T-cell (primary cell): Measurements from ENCODE around the gene EXT2. TPM values are rescaled to one million over a fixed set of nuclear protein-coding genes. Genes with fewer than 3 reads are reported as not detected.

Source experiments
- ATAC-seq, 4 experiments: fragments of 200-7000 bp in 3 of 4; fragments of 150-1000 bp in 1 of 4; cut with Tn5 transposase; replicated peaks in 1 of 4; 1 replicate in 3 of 4; 2 replicates in 1 of 4; pipeline ENCODE4 v1.10.0; 2021; ENCODE audit warnings: moderate library complexity in 3 of 4, mild to moderate bottlenecking in 2 of 4, moderate number of reproducible peaks in 1 of 4
- CTCF ChIA-PET, 2 donors: fragments of 300-600 bp; sonication (Branson Sonifier 250); formaldehyde crosslinking; loops; one replicate each; lab custom pipeline; 2022; ENCODE audit warnings: antibody characterized with exemption in 2 of 2; lab: Charles Lee
- POLR2A ChIA-PET, 2 donors: fragments of 300-600 bp; sonication (Branson Sonifier 250); formaldehyde crosslinking; loops; one replicate each; lab custom pipeline; 2022; ENCODE audit warnings: antibody characterized with exemption in 2 of 2; lab: Charles Lee
- DNase-seq, 35 experiments: peaks; one replicate each; pipeline versions ENCODE4 v3.0.0 to v3.0.0-alpha.2; 2013 to 2023
- H3K27ac ChIP-seq: one replicate; pipeline ENCODE4 v1.5.1; 2013; ENCODE audit warnings: low read length
- H3K27me3 ChIP-seq, 2 experiments: replicated peaks in 1 of 2; 1 replicate in 1 of 2; 2 replicates in 1 of 2; pipeline versions ENCODE4 v1.6.1 to v1.7.0; 2013; ENCODE audit warnings: low read length in 1 of 2, mixed read lengths in 1 of 2; ENCODE audit not compliant: control insufficient read depth in 2 of 2, insufficient read depth in 2 of 2; ENCODE audit errors: extremely low read depth in 1 of 2
- H3K36me3 ChIP-seq, 2 donors: 1 replicate in 1 of 2; 2 replicates in 1 of 2; pipeline versions ENCODE4 v1.6.1 to v1.7.0; 2013; ENCODE audit warnings: low read length in 1 of 2; ENCODE audit not compliant: control insufficient read depth in 2 of 2, insufficient read depth in 1 of 2; ENCODE audit errors: extremely low read depth in 1 of 2
- H3K4me1 ChIP-seq, 2 experiments: 1 replicate in 1 of 2; 2 replicates in 1 of 2; pipeline versions ENCODE4 v1.6.1 to v1.7.0; 2013; ENCODE audit warnings: low read length in 2 of 2, mixed read lengths in 1 of 2; ENCODE audit not compliant: insufficient read depth in 2 of 2, control insufficient read depth in 1 of 2; ENCODE audit errors: extremely low read depth in 1 of 2
- H3K4me3 ChIP-seq, 2 donors: 1 replicate in 1 of 2; 2 replicates in 1 of 2; pipeline versions ENCODE4 v1.5.1 to v1.7.0; 2013; ENCODE audit warnings: mild to moderate bottlenecking in 2 of 2, low read length in 1 of 2, moderate library complexity in 1 of 2; ENCODE audit not compliant: control insufficient read depth in 1 of 2; ENCODE audit errors: extremely low read depth in 1 of 2
- H3K9me3 ChIP-seq: 2 replicates; pipeline ENCODE4 v1.7.0; 2013
- H3K27ac Mint-ChIP-seq, 2 donors: one replicate each; pipeline ENCODE4 v1.8.0; 2020 to 2021; ENCODE audit warnings: mild to moderate bottlenecking in 2 of 2, mixed read lengths in 2 of 2
- H3K27me3 Mint-ChIP-seq, 2 donors: one replicate each; pipeline ENCODE4 v1.8.0; 2021 to 2022; ENCODE audit warnings: mixed read lengths in 2 of 2
- H3K36me3 Mint-ChIP-seq: one replicate; pipeline ENCODE4 v1.8.0; 2021; ENCODE audit warnings: mixed read lengths
- H3K4me1 Mint-ChIP-seq, 3 donors: one replicate each; pipeline ENCODE4 v1.8.0; 2020 to 2022; ENCODE audit warnings: mixed read lengths in 3 of 3, mild to moderate bottlenecking in 1 of 3
- H3K4me3 Mint-ChIP-seq, 3 donors: one replicate each; pipeline ENCODE4 v1.8.0; 2020 to 2022; ENCODE audit warnings: mild to moderate bottlenecking in 3 of 3, mixed read lengths in 3 of 3, moderate library complexity in 3 of 3
- H3K9me3 Mint-ChIP-seq, 3 donors: one replicate each; pipeline ENCODE4 v1.8.0; 2020 to 2022; ENCODE audit warnings: mixed read lengths in 3 of 3
- WGBS: methylation state at CpG from one replicate; pipeline ENCODE4 v1.1.5; 2013; ENCODE audit warnings: missing lambda C conversion rate; ENCODE audit not compliant: insufficient coverage; 5-methylcytosine and 5-hydroxymethylcytosine counted together
- total RNA-seq, 35 experiments: library from RNA in 6 of 35; stranded (reverse) in 6 of 35; fragments of 120-200 nt in 1 of 35; gene quantifications; one replicate each; pipeline versions ENCODE4 v1.2.1 to v1.2.4 and lab custom pipeline; 2013 to 2026

Gene EXT2
- total RNA-seq, 5 donors from 2014 or later (not counting 1 experiment from before 2014, with no cell fraction given) = 24.8 to 30.5 (median 26.6) TPM

DNA sequence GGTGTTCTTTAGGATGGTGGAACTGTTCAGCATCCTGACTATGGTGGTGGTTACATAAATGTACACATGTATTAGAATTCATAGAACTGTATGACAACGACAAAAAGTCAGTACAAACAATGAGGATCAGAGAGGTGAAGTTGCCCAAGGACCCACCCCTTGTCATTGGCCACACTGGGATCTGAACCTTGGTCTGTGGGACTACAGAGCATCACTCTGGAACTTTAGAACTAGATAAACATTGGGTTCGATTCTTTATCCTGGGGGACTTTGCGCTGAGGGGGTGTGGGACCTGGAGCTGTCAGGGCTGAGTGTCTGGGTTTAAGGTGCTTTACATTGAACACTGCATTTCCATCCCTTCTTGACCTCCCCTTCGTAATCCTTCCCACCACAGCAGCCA lies 12.8 kb upstream of the EXT2 start:
- Mint-ChIP-seq H3K36me3 (peaks cover 45% of the 10 kb centered on the region), H3K4me1 (no peaks in the 10 kb centered on the region), H3K4me3 (no peak overlapping the region), H3K27me3 (no peaks in the 10 kb centered on the region), H3K9me3 (peaks cover 0 to 10% (median 9%) of the 10 kb centered on the region in 3 donors), H3K27ac (no peak overlapping the region)
- peaks cover 2 to 5% of the 10 kb centered on the region in 2 donors for H3K36me3 ChIP-seq
- no peak for ATAC-seq
- H3K4me1 ChIP-seq = no peaks in the 10 kb centered on the region
- no peaks in the 10 kb centered on the region for H3K27me3 ChIP-seq
- WGBS = 57% methylated on average over 1 of the region's 4 CpGs
- ChIA-PET POLR2A (no interaction called here), CTCF (interaction anchor here in 1 of 2 donors (0.6 kb wide), 1 partner anchor 535 kb away, joined by 4 read pairs; no protein-coding TSS in a partner anchor)
- H3K27ac ChIP-seq = no peak overlapping the region
- no peaks in the 10 kb centered on the region for H3K9me3 ChIP-seq
- no peak for DNase-seq
- no peak overlapping the region for H3K4me3 ChIP-seq

DNA sequence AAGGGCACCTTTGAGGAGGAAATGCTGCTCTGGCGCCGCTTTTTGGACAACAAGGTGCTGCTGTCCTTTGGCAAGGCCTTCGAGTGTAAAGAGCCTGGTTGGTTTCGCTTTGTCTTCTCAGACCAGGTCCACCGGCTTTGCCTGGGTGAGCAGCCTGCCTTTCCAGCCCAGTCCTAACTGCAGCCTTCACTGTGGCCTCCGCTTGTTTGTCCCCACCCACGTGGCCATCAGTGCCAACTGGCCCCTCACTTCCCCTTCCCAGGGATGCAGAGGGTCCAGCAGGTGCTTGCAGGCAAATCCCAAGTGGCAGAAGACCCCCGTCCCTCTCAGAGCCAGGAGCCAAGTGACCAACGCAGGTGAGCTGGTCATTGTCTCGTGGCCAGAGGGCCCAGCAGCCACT lies 12.0 kb upstream of the EXT2 start:
- Histone ChIP-seq H3K27me3 (no peaks in the 10 kb centered on the region), H3K4me1 (no peaks in the 10 kb centered on the region), H3K27ac (no peak overlapping the region), H3K9me3 (no peaks in the 10 kb centered on the region), H3K4me3 (no peak overlapping the region), H3K36me3 (peaks cover 2 to 5% of the 10 kb centered on the region in 2 donors)
- Mint-ChIP-seq H3K36me3 (peaks cover 46% of the 10 kb centered on the region), H3K4me1 (no peaks in the 10 kb centered on the region), H3K27me3 (no peaks in the 10 kb centered on the region), H3K9me3 (peaks cover 0 to 10% (median 9%) of the 10 kb centered on the region in 3 donors), H3K27ac (no peak overlapping the region), H3K4me3 (no peak overlapping the region)
- CTCF ChIA-PET = interaction anchor here in 1 of 2 donors (0.6 kb wide), 1 partner anchor 534 kb away, joined by 4 read pairs; no protein-coding TSS in a partner anchor
- WGBS = 92% methylated on average over 10 of the region's 10 CpGs
- DNase-seq = no peak
- ATAC-seq = no peak
- POLR2A ChIA-PET = no interaction called here

DNA sequence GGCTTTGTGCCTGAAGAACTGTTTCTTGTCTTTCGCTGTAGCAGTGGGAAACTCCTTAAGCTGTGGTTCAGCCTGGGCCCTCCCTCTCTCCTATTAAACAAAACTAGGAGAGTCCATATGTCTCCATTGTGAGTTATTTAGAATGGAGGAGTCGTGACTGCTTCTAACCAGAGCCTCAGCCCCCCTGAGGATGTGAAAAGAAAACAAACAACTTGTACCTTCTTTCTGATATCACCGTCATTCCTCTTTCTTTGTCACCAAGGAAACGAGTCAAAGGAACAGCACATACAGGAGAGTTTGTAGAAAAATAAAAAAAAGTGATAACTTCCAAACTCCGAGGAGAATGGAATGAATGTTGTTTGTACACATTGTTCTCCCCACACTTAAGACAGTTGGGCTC lies 11.6 kb upstream of the EXT2 start:
- ChIA-PET POLR2A (no interaction called here), CTCF (no interaction called here)
- DNase-seq (no peak), ATAC-seq (no peak)
- no peaks in the 10 kb centered on the region for H3K4me1 ChIP-seq
- H3K4me3 ChIP-seq = no peak overlapping the region
- H3K27ac ChIP-seq = no peak overlapping the region
- no peaks in the 10 kb centered on the region for H3K27me3 Mint-ChIP-seq
- no CpG with 5 or more reads among the region's 5 CpGs for WGBS
- H3K9me3 ChIP-seq = no peaks in the 10 kb centered on the region
- H3K27ac Mint-ChIP-seq = no peak overlapping the region
- H3K4me1 Mint-ChIP-seq = no peaks in the 10 kb centered on the region
- no peaks in the 10 kb centered on the region for H3K27me3 ChIP-seq
- peaks cover 2 to 3% of the 10 kb centered on the region in 2 donors for H3K36me3 ChIP-seq
- peaks cover 0 to 10% (median 9%) of the 10 kb centered on the region in 3 donors for H3K9me3 Mint-ChIP-seq
- no peak overlapping the region for H3K4me3 Mint-ChIP-seq
- H3K36me3 Mint-ChIP-seq = peaks cover 43% of the 10 kb centered on the region

DNA sequence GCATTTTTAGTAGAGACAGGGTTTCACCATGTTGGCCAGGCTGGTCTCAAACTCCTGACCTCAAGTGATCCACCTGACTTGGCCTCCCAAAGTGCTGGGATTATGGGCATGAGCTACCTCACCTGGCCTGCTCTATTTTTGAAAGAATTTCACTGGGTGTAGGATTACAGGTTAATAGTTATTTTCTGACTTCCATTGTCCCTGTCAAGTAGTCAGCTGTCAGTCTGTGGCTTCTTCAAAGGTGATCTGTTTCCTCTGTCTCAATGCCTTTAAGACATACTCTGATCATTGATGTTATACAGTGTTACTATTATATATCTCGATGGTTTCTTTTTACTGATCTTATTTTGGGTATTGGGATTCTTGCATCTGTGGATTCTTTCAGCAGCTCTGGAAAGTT lies 10.1 kb upstream of the EXT2 start:
- no CpG with 5 or more reads among the region's 1 CpG for WGBS
- Histone ChIP-seq H3K27me3 (no peaks in the 10 kb centered on the region), H3K27ac (no peak overlapping the region), H3K4me1 (no peaks in the 10 kb centered on the region), H3K36me3 (peaks cover 2 to 3% of the 10 kb centered on the region in 2 donors), H3K4me3 (no peak overlapping the region), H3K9me3 (no peaks in the 10 kb centered on the region)
- ATAC-seq (no peak), DNase-seq (no peak)
- H3K4me1 Mint-ChIP-seq = no peaks in the 10 kb centered on the region
- H3K27me3 Mint-ChIP-seq = no peaks in the 10 kb centered on the region
- CTCF ChIA-PET = interaction anchor here in 1 of 2 donors (1.1 kb wide), 1 partner anchor 9 kb away, joined by 8 read pairs; the partner anchor contains the start of gene EXT2
- no peak overlapping the region for H3K4me3 Mint-ChIP-seq
- no peak overlapping the region for H3K27ac Mint-ChIP-seq
- H3K9me3 Mint-ChIP-seq = peaks cover 0 to 10% (median 9%) of the 10 kb centered on the region in 3 donors
- POLR2A ChIA-PET = no interaction called here
- H3K36me3 Mint-ChIP-seq = peaks cover 39% of the 10 kb centered on the region

DNA sequence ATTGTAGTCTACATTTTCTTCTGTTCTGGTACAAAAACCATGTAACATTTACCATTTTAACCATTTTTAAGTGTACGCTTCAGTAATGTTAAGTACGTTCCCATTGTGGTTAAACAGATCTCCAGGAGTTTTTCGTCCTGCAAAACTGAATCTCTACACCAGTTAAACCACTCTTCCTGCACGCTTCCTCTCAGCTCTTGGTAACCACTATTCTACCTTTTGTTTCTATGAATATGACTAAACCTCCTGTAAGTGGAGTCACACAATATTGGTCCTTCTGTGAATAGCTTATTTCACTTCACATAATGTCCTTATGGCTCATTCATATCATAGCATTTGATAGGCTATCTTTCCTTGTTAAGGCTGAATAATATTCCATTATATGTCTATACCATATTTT lies 7.1 kb upstream of the EXT2 start:
- CTCF ChIA-PET = no interaction called here
- H3K4me1 ChIP-seq = no peaks in the 10 kb centered on the region
- no peaks in the 10 kb centered on the region for H3K9me3 ChIP-seq
- ATAC-seq (no peak), DNase-seq (no peak)
- Mint-ChIP-seq H3K4me1 (no peaks in the 10 kb centered on the region), H3K9me3 (peaks cover 0 to 10% (median 9%) of the 10 kb centered on the region in 3 donors), H3K36me3 (peaks cover 27% of the 10 kb centered on the region), H3K27ac (no peak overlapping the region), H3K27me3 (no peaks in the 10 kb centered on the region), H3K4me3 (no peak overlapping the region)
- H3K36me3 ChIP-seq = no peaks in the 10 kb centered on the region
- no peaks in the 10 kb centered on the region for H3K27me3 ChIP-seq
- no peak overlapping the region for H3K27ac ChIP-seq
- POLR2A ChIA-PET = no interaction called here
- WGBS = 73% methylated on average over 3 of the region's 4 CpGs
- no peak overlapping the region for H3K4me3 ChIP-seq

DNA sequence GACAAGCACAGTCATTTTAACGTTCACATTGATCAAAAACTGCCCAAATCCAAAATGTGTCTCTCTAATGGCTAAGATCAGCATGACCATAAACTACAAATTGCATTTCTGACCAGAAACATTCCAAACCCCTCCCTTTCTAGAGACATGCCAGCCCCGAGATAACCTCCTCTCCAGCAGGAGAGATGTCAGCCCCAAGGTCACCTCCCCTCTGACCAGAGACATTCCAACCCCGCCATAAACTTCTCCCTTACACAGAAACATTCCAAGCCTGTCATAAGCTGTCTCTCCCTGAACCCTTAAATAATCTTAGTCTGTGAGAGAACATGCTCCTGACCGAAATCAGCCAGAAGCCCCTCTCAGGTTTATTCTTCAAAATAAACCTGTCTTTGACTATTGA lies 6.6 kb upstream of the EXT2 start:
- 92% methylated on average over 4 of the region's 4 CpGs for WGBS
- peaks cover 0 to 10% (median 9%) of the 10 kb centered on the region in 3 donors for H3K9me3 Mint-ChIP-seq

More for the DNA sequence above, 6.6 kb upstream of the EXT2 start:
- peaks cover 0 to under 1% (median under 1%) of the 10 kb centered on the region in 3 donors for H3K4me1 Mint-ChIP-seq
- H3K27ac Mint-ChIP-seq = no peak overlapping the region
- Histone ChIP-seq H3K9me3 (no peaks in the 10 kb centered on the region), H3K27ac (no peak overlapping the region), H3K27me3 (no peaks in the 10 kb centered on the region), H3K4me1 (no peaks in the 10 kb centered on the region), H3K36me3 (no peaks in the 10 kb centered on the region), H3K4me3 (no peak overlapping the region)
- ChIA-PET POLR2A (no interaction called here), CTCF (no interaction called here)
- H3K4me3 Mint-ChIP-seq = no peak overlapping the region
- H3K36me3 Mint-ChIP-seq = peaks cover 23% of the 10 kb centered on the region
- no peaks in the 10 kb centered on the region for H3K27me3 Mint-ChIP-seq
- DNase-seq = no peak
- no peak for ATAC-seq
